Keratinocyte (primary cell): Measurements from ENCODE around the gene WDR7. TPM values are rescaled to one million over a fixed set of nuclear protein-coding genes. Genes with fewer than 3 reads are reported as not detected.

Experiments used
- DNase-seq: peaks from one replicate; pipeline ENCODE4 v3.0.0-alpha.2; 2011; ENCODE audit warnings: low read depth, missing footprints, low spot score
- FAIRE-seq: peaks from 2 replicates; lab custom pipeline; 2011; peaks lifted over from hg19 to GRCh38; lab: Jason Lieb, UNC
- H2AFZ ChIP-seq: 2 replicates; pipeline ENCODE4 v1.6.0; 2012; ENCODE audit warnings: low read length, control low read depth, inconsistent platforms; ENCODE audit not compliant: control insufficient read depth
- H3K27ac ChIP-seq: 2 replicates; pipeline ENCODE4 v1.5.1; 2011; ENCODE audit warnings: low read length; ENCODE audit not compliant: control insufficient read depth, insufficient read depth
- H3K27me3 ChIP-seq: 3 replicates; pipeline ENCODE4 v1.6.0; 2011; ENCODE audit warnings: low read length; ENCODE audit not compliant: control insufficient read depth, insufficient read depth; ENCODE audit errors: extremely low read depth
- H3K36me3 ChIP-seq, 2 experiments: 2 replicates in 1 of 2; 3 replicates in 1 of 2; pipeline ENCODE4 v1.5.1; 2011; ENCODE audit warnings: low read length in 2 of 2, mild to moderate bottlenecking in 1 of 2; ENCODE audit not compliant: control insufficient read depth in 2 of 2, insufficient read depth in 2 of 2; ENCODE audit errors: extremely low read depth in 1 of 2
- H3K4me1 ChIP-seq: 3 replicates; pipeline ENCODE4 v1.5.1; 2011; ENCODE audit warnings: low read length; ENCODE audit not compliant: control insufficient read depth, insufficient read depth; ENCODE audit errors: extremely low read depth
- H3K4me2 ChIP-seq: 3 replicates; pipeline ENCODE4 v1.6.0; 2011; ENCODE audit warnings: low read depth, low read length; ENCODE audit not compliant: control insufficient read depth, insufficient read depth; ENCODE audit errors: extremely low read depth
- H3K4me3 ChIP-seq, 3 experiments: fragments of 200-600 bp in 1 of 3; sonication (generic) in 1 of 3; 2 replicates in 2 of 3; 3 replicates in 1 of 3; pipeline ENCODE4 v1.5.1; 2011 to 2016; ENCODE audit warnings: low read length in 3 of 3, mild to moderate bottlenecking in 3 of 3, control low read depth in 2 of 3, inconsistent platforms in 1 of 3, low read depth in 1 of 3, mixed read lengths in 1 of 3, mixed run types in 1 of 3, moderate library complexity in 1 of 3; ENCODE audit not compliant: control insufficient read depth in 2 of 3, insufficient read depth in 2 of 3; ENCODE audit errors: extremely low read depth in 1 of 3
- H3K79me2 ChIP-seq: 2 replicates; pipeline ENCODE4 v1.6.0; 2012; ENCODE audit warnings: low read length; ENCODE audit not compliant: control insufficient read depth, insufficient read depth
- H3K9ac ChIP-seq: 3 replicates; pipeline ENCODE4 v1.6.0; 2011; ENCODE audit warnings: low read length; ENCODE audit not compliant: control insufficient read depth, insufficient read depth; ENCODE audit errors: extremely low read depth
- H3K9me1 ChIP-seq: 3 replicates; pipeline ENCODE4 v1.6.0; 2011; ENCODE audit warnings: low read length; ENCODE audit not compliant: control insufficient read depth, insufficient read depth; ENCODE audit errors: extremely low read depth
- H3K9me3 ChIP-seq: 2 replicates; pipeline ENCODE4 v1.5.1; 2012; ENCODE audit warnings: low read depth, low read length; ENCODE audit not compliant: control insufficient read depth
- H4K20me1 ChIP-seq: 3 replicates; pipeline ENCODE4 v1.6.0; 2011; ENCODE audit warnings: low read length; ENCODE audit not compliant: control insufficient read depth, insufficient read depth; ENCODE audit errors: extremely low read depth
- CTCF ChIP-seq, 3 experiments: IDR thresholded peaks in 1 of 3; conservative IDR thresholded peaks in 1 of 3; optimal IDR thresholded peaks in 1 of 3; 2 replicates in 2 of 3; 3 replicates in 1 of 3; pipeline versions ENCODE3 to v1.5.1; 2011; ENCODE audit warnings: low read length in 3 of 3, mild to moderate bottlenecking in 3 of 3, moderate library complexity in 2 of 3, control low read depth in 1 of 3, inconsistent platforms in 1 of 3; ENCODE audit not compliant: insufficient read depth in 2 of 3; ENCODE audit errors: extremely low read depth in 1 of 3
- EZH2 ChIP-seq: IDR thresholded peaks from one replicate; pipeline ENCODE4 v1.6.1; 2012; ENCODE audit warnings: inconsistent platforms, mild to moderate bottlenecking, low read length, moderate library complexity
- dilution Hi-C: fragments of 300-500 bp; cut with MboI; formaldehyde crosslinking; loops from one replicate; pipeline ENCODE4 v1.7.0; 2020; ENCODE audit warnings: low sequenced_read_pairs; ENCODE audit not compliant: extremely low pct_ligation_motif_present
- polyA plus RNA-seq, 5 experiments: library from polyadenylated mRNA; depleted of rRNA in 3 of 5; stranded (reverse) in 3 of 5; stranded (forward) in 1 of 5; unstranded in 1 of 5; fragments of >200 nt; gene quantifications; 1 replicate in 1 of 5; 2 replicates in 3 of 5; 3 replicates in 1 of 5; pipeline versions ENCODE4 v1.2.1 to v1.2.3, GENCODE V29; 2011 to 2012; ENCODE audit warnings: missing spikeins in 2 of 5, low read depth in 1 of 5, low replicate concordance in 1 of 5

Gene WDR7
- polyA plus RNA-seq, 1 donor (not counting 4 experiments of a cell fraction or from before 2014, with no cell fraction given), result 6.9 TPM

DNA sequence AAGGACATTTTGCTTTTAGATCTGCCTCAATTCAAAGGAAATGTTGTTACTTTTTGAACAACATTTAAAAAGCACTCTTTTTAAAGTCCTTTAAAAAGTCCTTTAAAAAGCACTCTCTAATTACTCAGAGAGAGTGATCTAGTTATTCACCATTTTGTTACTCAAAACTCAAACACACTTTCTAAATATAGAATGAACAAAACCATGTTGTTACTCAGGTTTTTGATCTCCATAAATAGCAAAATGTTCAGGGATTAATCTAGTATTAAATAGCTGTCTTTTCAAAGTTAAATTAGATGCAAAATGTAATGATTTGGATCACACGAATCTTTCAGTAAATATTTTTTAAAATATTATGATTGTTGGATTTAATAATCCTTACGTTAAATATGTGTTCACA lies 352.2 kb downstream of the WDR7 start:
- Histone ChIP-seq H3K9me1 (no peaks in the 10 kb centered on the region), H3K4me3 (no peak overlapping the region), H3K9ac (no peak overlapping the region), H3K4me2 (no peak overlapping the region), H3K9me3 (no peaks in the 10 kb centered on the region), H3K79me2 (no peaks in the 10 kb centered on the region), H3K27ac (no peak overlapping the region), H2AFZ (no peak overlapping the region), H3K36me3 (no peaks in the 10 kb centered on the region), H3K4me1 (peaks cover 10% of the 10 kb centered on the region), H3K27me3 (no peaks in the 10 kb centered on the region), H4K20me1 (no peaks in the 10 kb centered on the region)
- no peak for TF ChIP-seq CTCF (optimal IDR thresholded peaks at IDR 0.05 in 1 of 3, IDR thresholded peaks at IDR 0.05 in 1 of 3, conservative IDR thresholded peaks at IDR 0.05 in 1 of 3; ENCODE audit: extremely low read depth in 1 of 3, insufficient read depth in 2 of 3, low read length in 3 of 3)
- TF ChIP-seq EZH2, result no peak
- no peak for FAIRE-seq
- DNase-seq, result no peak
- dilution Hi-C loops, result no loop called here

DNA sequence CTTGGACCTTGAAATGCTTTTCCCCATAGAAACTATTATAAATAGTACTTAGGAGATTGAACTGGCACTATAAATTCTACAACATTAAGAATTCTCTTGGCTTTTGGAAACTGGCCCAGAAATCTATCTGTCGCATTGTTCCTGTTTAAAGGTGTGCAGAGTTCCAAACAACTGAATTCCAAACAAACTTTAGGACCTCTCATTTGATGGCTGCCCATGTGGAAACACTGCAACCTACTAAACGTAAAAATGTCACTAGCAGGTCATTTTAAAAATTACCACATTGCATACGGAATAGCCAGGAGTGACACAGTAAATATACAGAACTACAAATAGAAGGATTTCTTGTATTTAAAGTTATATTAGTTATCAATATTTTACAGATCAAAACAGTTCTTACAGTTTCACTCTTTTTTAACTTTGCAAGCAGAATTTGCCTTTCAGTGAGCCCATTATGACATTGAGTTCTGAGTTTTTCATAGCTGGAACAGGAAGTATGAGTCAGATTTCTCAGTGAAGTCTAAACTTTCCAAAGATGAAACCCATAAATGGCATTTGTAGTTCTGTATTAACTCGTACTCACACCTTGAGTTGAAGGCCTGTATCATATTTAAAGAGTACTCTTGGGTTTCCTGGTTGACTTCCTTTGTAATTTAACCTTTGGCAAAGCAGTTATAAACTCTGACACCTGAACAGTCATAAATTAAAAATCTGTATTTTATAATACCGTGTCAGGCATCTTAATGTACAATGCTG lies 353.4 kb downstream of the WDR7 start:
- no peak overlapping the region for H3K9ac ChIP-seq
- no peaks in the 10 kb centered on the region for H3K79me2 ChIP-seq
- no peaks in the 10 kb centered on the region for H3K27me3 ChIP-seq
- no peaks in the 10 kb centered on the region for H4K20me1 ChIP-seq
- dilution Hi-C loops, result no loop called here
- no peak overlapping the region for H3K27ac ChIP-seq
- no peaks in the 10 kb centered on the region for H3K9me3 ChIP-seq
- H3K4me3 ChIP-seq, result no peak overlapping the region
- peak overlapping the region; percentile 17 for H2AFZ ChIP-seq
- DNase-seq, result no peak
- no peak overlapping the region for H3K4me2 ChIP-seq
- FAIRE-seq, result peak; percentile 39
- TF ChIP-seq EZH2 (no peak), CTCF (optimal IDR thresholded peaks at IDR 0.05 in 1 of 3, IDR thresholded peaks at IDR 0.05 in 1 of 3, conservative IDR thresholded peaks at IDR 0.05 in 1 of 3; ENCODE audit: extremely low read depth in 1 of 3, insufficient read depth in 2 of 3, low read length in 3 of 3) (no peak)
- peaks cover 10% of the 10 kb centered on the region for H3K4me1 ChIP-seq
- H3K9me1 ChIP-seq, result no peaks in the 10 kb centered on the region
- no peaks in the 10 kb centered on the region for H3K36me3 ChIP-seq
